ENCODE measurements around the gene TNFRSF4.

DNA sequence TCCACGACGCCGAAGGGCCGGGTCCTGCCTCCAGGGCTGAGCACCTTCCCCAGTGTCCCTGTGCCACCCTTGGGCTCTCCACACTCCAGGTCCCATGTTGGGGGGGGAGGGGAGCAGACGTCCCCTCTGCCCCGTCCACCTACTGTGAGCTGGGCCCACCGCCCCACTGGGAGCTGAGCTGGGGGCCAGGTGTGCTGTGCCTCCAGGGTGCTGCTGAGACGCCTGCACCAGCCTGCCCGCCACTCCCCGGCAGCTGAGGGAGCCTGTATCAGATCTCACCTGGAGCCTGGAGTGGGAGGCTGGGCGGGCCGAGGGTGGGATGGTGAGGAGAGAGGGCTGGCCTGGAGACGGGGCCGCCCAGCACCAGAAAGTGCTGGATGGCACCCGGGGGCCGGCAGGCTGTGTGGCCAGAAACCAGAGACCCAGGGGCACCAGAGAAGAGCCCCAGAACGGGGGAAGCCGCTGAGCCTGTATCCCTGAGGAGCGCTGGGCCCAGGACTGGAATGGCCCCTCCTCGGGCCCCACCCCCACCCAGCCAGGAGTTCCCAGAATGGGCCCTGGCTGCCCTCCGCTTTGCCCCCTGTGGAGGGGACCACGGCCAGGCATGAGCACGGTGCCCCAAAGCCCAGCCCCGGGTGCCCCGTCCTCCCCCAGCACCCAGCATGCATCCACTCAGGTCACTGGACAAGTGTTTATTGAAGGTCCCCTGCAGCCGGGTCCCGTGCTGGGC, 11.0 kb downstream of the TNFRSF4 start:
- TF ChIP-seq, protein P1, sequence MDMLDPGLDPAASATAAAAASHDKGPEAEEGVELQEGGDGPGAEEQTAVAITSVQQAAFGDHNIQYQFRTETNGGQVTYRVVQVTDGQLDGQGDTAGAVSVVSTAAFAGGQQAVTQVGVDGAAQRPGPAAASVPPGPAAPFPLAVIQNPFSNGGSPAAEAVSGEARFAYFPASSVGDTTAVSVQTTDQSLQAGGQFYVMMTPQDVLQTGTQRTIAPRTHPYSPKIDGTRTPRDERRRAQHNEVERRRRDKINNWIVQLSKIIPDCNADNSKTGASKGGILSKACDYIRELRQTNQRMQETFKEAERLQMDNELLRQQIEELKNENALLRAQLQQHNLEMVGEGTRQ (IDR thresholded peaks at IDR 0.05; ENCODE audit: borderline replicate concordance, low read depth, low read length), result no peak
- no peak for TF ChIP-seq NR2C2 (IDR thresholded peaks at IDR 0.05; ENCODE audit: borderline replicate concordance, control insufficient read depth, insufficient read length, low read depth)
- TF ChIP-seq, protein P2, sequence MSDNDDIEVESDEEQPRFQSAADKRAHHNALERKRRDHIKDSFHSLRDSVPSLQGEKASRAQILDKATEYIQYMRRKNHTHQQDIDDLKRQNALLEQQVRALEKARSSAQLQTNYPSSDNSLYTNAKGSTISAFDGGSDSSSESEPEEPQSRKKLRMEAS (IDR thresholded peaks at IDR 0.05; ENCODE audit: low read depth, low read length), result no peak
- TF ChIP-seq ZSCAN29 (IDR thresholded peaks at IDR 0.05), result no peak
- TF ChIP-seq EP300 (IDR thresholded peaks at IDR 0.05; ENCODE audit: borderline replicate concordance in 1 of 2, control insufficient read depth in 1 of 2, low read depth in 2 of 2, low read length in 2 of 2), result no peak
- no peak for TF ChIP-seq POLR2A (IDR thresholded peaks at IDR 0.05; ENCODE audit: low read depth, low read length)
- TF ChIP-seq, protein P3, sequence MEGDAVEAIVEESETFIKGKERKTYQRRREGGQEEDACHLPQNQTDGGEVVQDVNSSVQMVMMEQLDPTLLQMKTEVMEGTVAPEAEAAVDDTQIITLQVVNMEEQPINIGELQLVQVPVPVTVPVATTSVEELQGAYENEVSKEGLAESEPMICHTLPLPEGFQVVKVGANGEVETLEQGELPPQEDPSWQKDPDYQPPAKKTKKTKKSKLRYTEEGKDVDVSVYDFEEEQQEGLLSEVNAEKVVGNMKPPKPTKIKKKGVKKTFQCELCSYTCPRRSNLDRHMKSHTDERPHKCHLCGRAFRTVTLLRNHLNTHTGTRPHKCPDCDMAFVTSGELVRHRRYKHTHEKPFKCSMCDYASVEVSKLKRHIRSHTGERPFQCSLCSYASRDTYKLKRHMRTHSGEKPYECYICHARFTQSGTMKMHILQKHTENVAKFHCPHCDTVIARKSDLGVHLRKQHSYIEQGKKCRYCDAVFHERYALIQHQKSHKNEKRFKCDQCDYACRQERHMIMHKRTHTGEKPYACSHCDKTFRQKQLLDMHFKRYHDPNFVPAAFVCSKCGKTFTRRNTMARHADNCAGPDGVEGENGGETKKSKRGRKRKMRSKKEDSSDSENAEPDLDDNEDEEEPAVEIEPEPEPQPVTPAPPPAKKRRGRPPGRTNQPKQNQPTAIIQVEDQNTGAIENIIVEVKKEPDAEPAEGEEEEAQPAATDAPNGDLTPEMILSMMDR (IDR thresholded peaks at IDR 0.05 in 2 of 3, conservative IDR thresholded peaks at IDR 0.05 in 1 of 3; ENCODE audit: control insufficient read depth in 2 of 3, extremely low read depth in 1 of 3, insufficient read depth in 1 of 3, low read depth in 3 of 3, low read length in 3 of 3), result no peak
- no peak for TF ChIP-seq EGR1 (IDR thresholded peaks at IDR 0.05; ENCODE audit: borderline replicate concordance in 1 of 2, low read depth in 2 of 2, low read length in 2 of 2)
- no peak for TF ChIP-seq BMI1 (IDR thresholded peaks at IDR 0.05; ENCODE audit: borderline replicate concordance)
- TF ChIP-seq BHLHE40 (IDR thresholded peaks at IDR 0.05; ENCODE audit: borderline replicate concordance in 1 of 2, low read depth in 2 of 2, low read length in 1 of 2), result no peak
- no peak for TF ChIP-seq RAD21 (IDR thresholded peaks at IDR 0.05; ENCODE audit: insufficient read depth, low read depth, low read length)
- TF ChIP-seq, protein P4, sequence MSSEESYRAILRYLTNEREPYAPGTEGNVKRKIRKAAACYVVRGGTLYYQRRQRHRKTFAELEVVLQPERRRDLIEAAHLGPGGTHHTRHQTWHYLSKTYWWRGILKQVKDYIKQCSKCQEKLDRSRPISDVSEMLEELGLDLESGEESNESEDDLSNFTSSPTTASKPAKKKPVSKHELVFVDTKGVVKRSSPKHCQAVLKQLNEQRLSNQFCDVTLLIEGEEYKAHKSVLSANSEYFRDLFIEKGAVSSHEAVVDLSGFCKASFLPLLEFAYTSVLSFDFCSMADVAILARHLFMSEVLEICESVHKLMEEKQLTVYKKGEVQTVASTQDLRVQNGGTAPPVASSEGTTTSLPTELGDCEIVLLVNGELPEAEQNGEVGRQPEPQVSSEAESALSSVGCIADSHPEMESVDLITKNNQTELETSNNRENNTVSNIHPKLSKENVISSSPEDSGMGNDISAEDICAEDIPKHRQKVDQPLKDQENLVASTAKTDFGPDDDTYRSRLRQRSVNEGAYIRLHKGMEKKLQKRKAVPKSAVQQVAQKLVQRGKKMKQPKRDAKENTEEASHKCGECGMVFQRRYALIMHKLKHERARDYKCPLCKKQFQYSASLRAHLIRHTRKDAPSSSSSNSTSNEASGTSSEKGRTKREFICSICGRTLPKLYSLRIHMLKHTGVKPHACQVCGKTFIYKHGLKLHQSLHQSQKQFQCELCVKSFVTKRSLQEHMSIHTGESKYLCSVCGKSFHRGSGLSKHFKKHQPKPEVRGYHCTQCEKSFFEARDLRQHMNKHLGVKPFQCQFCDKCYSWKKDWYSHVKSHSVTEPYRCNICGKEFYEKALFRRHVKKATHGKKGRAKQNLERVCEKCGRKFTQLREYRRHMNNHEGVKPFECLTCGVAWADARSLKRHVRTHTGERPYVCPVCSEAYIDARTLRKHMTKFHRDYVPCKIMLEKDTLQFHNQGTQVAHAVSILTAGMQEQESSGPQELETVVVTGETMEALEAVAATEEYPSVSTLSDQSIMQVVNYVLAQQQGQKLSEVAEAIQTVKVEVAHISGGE (CRISPR knock-in tag; IDR thresholded peaks at IDR 0.05), result no peak
- TF ChIP-seq YBX1 (IDR thresholded peaks at IDR 0.05), result no peak
